Keratinocyte (primary cell): ENCODE results near the gene NADK2. TPM values are rescaled to one million over a fixed set of nuclear protein-coding genes. Genes with fewer than 3 reads are reported as not detected.
A peak's percentile ranks its signal among the peaks of the same experiment; 100 is the strongest.

ENCODE experiments used
- DNase-seq: peaks from one replicate; pipeline ENCODE4 v3.0.0-alpha.2; 2011; ENCODE audit warnings: low read depth, missing footprints, low spot score
- FAIRE-seq: peaks from 2 replicates; lab custom pipeline; 2011; peaks lifted over from hg19 to GRCh38; lab: Jason Lieb, UNC
- H2AFZ ChIP-seq: 2 replicates; pipeline ENCODE4 v1.6.0; 2012; ENCODE audit warnings: low read length, control low read depth, inconsistent platforms; ENCODE audit not compliant: control insufficient read depth
- H3K27ac ChIP-seq: 2 replicates; pipeline ENCODE4 v1.5.1; 2011; ENCODE audit warnings: low read length; ENCODE audit not compliant: control insufficient read depth, insufficient read depth
- H3K27me3 ChIP-seq: 3 replicates; pipeline ENCODE4 v1.6.0; 2011; ENCODE audit warnings: low read length; ENCODE audit not compliant: control insufficient read depth, insufficient read depth; ENCODE audit errors: extremely low read depth
- H3K36me3 ChIP-seq, 2 experiments: 2 replicates in 1 of 2; 3 replicates in 1 of 2; pipeline ENCODE4 v1.5.1; 2011; ENCODE audit warnings: low read length in 2 of 2, mild to moderate bottlenecking in 1 of 2; ENCODE audit not compliant: control insufficient read depth in 2 of 2, insufficient read depth in 2 of 2; ENCODE audit errors: extremely low read depth in 1 of 2
- H3K4me1 ChIP-seq: 3 replicates; pipeline ENCODE4 v1.5.1; 2011; ENCODE audit warnings: low read length; ENCODE audit not compliant: control insufficient read depth, insufficient read depth; ENCODE audit errors: extremely low read depth
- H3K4me2 ChIP-seq: 3 replicates; pipeline ENCODE4 v1.6.0; 2011; ENCODE audit warnings: low read depth, low read length; ENCODE audit not compliant: control insufficient read depth, insufficient read depth; ENCODE audit errors: extremely low read depth
- H3K4me3 ChIP-seq, 3 experiments: fragments of 200-600 bp in 1 of 3; sonication (generic) in 1 of 3; 2 replicates in 2 of 3; 3 replicates in 1 of 3; pipeline ENCODE4 v1.5.1; 2011 to 2016; ENCODE audit warnings: low read length in 3 of 3, mild to moderate bottlenecking in 3 of 3, control low read depth in 2 of 3, inconsistent platforms in 1 of 3, low read depth in 1 of 3, mixed read lengths in 1 of 3, mixed run types in 1 of 3, moderate library complexity in 1 of 3; ENCODE audit not compliant: control insufficient read depth in 2 of 3, insufficient read depth in 2 of 3; ENCODE audit errors: extremely low read depth in 1 of 3
- H3K79me2 ChIP-seq: 2 replicates; pipeline ENCODE4 v1.6.0; 2012; ENCODE audit warnings: low read length; ENCODE audit not compliant: control insufficient read depth, insufficient read depth
- H3K9ac ChIP-seq: 3 replicates; pipeline ENCODE4 v1.6.0; 2011; ENCODE audit warnings: low read length; ENCODE audit not compliant: control insufficient read depth, insufficient read depth; ENCODE audit errors: extremely low read depth
- H3K9me1 ChIP-seq: 3 replicates; pipeline ENCODE4 v1.6.0; 2011; ENCODE audit warnings: low read length; ENCODE audit not compliant: control insufficient read depth, insufficient read depth; ENCODE audit errors: extremely low read depth
- H3K9me3 ChIP-seq: 2 replicates; pipeline ENCODE4 v1.5.1; 2012; ENCODE audit warnings: low read depth, low read length; ENCODE audit not compliant: control insufficient read depth
- H4K20me1 ChIP-seq: 3 replicates; pipeline ENCODE4 v1.6.0; 2011; ENCODE audit warnings: low read length; ENCODE audit not compliant: control insufficient read depth, insufficient read depth; ENCODE audit errors: extremely low read depth
- CTCF ChIP-seq, 3 experiments: IDR thresholded peaks in 1 of 3; conservative IDR thresholded peaks in 1 of 3; optimal IDR thresholded peaks in 1 of 3; 2 replicates in 2 of 3; 3 replicates in 1 of 3; pipeline versions ENCODE3 to v1.5.1; 2011; ENCODE audit warnings: low read length in 3 of 3, mild to moderate bottlenecking in 3 of 3, moderate library complexity in 2 of 3, control low read depth in 1 of 3, inconsistent platforms in 1 of 3; ENCODE audit not compliant: insufficient read depth in 2 of 3; ENCODE audit errors: extremely low read depth in 1 of 3
- EZH2 ChIP-seq: IDR thresholded peaks from one replicate; pipeline ENCODE4 v1.6.1; 2012; ENCODE audit warnings: inconsistent platforms, mild to moderate bottlenecking, low read length, moderate library complexity
- dilution Hi-C: fragments of 300-500 bp; cut with MboI; formaldehyde crosslinking; loops from one replicate; pipeline ENCODE4 v1.7.0; 2020; ENCODE audit warnings: low sequenced_read_pairs; ENCODE audit not compliant: extremely low pct_ligation_motif_present
- polyA plus RNA-seq, 5 experiments: library from polyadenylated mRNA; depleted of rRNA in 3 of 5; stranded (reverse) in 3 of 5; stranded (forward) in 1 of 5; unstranded in 1 of 5; fragments of >200 nt; gene quantifications; 1 replicate in 1 of 5; 2 replicates in 3 of 5; 3 replicates in 1 of 5; pipeline versions ENCODE4 v1.2.1 to v1.2.3, GENCODE V29; 2011 to 2012; ENCODE audit warnings: missing spikeins in 2 of 5, low read depth in 1 of 5, low replicate concordance in 1 of 5

NADK2 gene
- polyA plus RNA-seq, 1 donor (not counting 4 experiments of a cell fraction or from before 2014, with no cell fraction given) = 15.4 TPM

DNA sequence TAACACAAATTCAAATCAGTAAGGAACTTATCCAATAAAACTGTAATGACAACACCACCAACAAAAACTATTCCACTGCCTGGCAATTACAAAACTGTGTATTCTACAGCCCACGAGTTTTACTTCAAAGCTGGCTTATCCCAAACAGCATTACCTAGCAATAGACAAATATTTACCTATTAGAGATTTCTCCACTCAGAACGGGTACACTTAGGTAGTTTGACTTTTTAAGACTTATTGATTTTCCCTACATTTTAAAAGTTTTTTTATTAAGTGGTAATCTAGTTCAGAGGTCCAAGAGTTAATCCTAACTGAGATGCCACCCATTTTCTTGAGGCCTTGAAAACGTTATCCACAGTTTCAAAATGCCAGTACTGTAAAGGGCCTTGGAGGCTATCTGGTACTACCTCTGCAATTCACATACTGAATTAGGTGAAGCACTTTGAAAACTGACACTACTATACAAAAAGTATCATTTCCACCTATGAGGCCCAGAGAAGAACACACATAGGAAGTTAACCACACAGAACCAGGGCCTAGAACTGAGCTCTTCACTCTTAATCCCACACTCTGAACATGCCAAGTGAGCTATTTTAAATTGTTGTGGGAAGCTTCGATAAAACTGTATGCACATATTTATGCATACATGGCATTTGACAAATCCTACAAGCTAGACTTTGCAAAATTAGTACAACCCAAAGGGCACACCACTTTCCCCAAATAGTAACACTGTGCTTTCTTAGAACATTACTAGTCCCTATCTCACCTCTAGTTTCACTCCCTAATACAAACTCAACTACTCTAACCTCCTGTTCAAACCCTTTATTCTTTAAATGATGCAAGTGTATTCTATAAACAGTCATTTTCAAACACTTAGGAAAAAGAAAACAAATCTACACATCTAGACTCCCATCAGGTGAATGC, 2.1 kb downstream of the NADK2 start:
- peak overlapping the region in 2 of 3 experiments; percentile 78 to 84 for H3K4me3 ChIP-seq
- dilution Hi-C loops = no loop called here
- no peak overlapping the region for H3K27ac ChIP-seq
- FAIRE-seq (peak; percentile 49), DNase-seq (no peak)
- H3K9me3 ChIP-seq = no peaks in the 10 kb centered on the region
- no peak overlapping the region for H3K9ac ChIP-seq
- H4K20me1 ChIP-seq = no peaks in the 10 kb centered on the region
- peak overlapping the region; percentile 34 for H2AFZ ChIP-seq
- H3K4me2 ChIP-seq = peak overlapping the region; percentile 95
- H3K79me2 ChIP-seq = peaks cover 22% of the 10 kb centered on the region
- H3K36me3 ChIP-seq = no peaks in the 10 kb centered on the region
- H3K4me1 ChIP-seq = peaks cover 18% of the 10 kb centered on the region
- H3K27me3 ChIP-seq = peaks cover 3% of the 10 kb centered on the region
- no peaks in the 10 kb centered on the region for H3K9me1 ChIP-seq
- TF ChIP-seq CTCF (optimal IDR thresholded peaks at IDR 0.05 in 1 of 3, IDR thresholded peaks at IDR 0.05 in 1 of 3, conservative IDR thresholded peaks at IDR 0.05 in 1 of 3; ENCODE audit: extremely low read depth in 1 of 3, insufficient read depth in 2 of 3, low read length in 3 of 3) (no peak), EZH2 (no peak)

GRCh38 chr5:36238502-36239295, 3.0 kb downstream of the NADK2 start:
- Histone ChIP-seq H3K79me2 (peaks cover 22% of the 10 kb centered on the region), H3K4me1 (peaks cover 18% of the 10 kb centered on the region), H3K4me2 (no peak overlapping the region), H3K9me3 (no peaks in the 10 kb centered on the region), H3K27me3 (peaks cover 3% of the 10 kb centered on the region), H4K20me1 (no peaks in the 10 kb centered on the region), H3K9ac (no peak overlapping the region), H3K9me1 (no peaks in the 10 kb centered on the region), H2AFZ (no peak overlapping the region), H3K27ac (no peak overlapping the region), H3K4me3 (no peak overlapping the region), H3K36me3 (no peaks in the 10 kb centered on the region)
- dilution Hi-C loops = no loop called here
- no peak for FAIRE-seq
- no peak for DNase-seq
- TF ChIP-seq EZH2 = no peak
- no peak for TF ChIP-seq CTCF (optimal IDR thresholded peaks at IDR 0.05 in 1 of 3, IDR thresholded peaks at IDR 0.05 in 1 of 3, conservative IDR thresholded peaks at IDR 0.05 in 1 of 3; ENCODE audit: extremely low read depth in 1 of 3, insufficient read depth in 2 of 3, low read length in 3 of 3)
